GM19452 (cell line): ENCODE data around the gene ANKRD1.

Source experiments
- ATAC-seq: cut with Tn5 transposase; IDR thresholded peaks from one replicate; pipeline ENCODE4 v1.9.1; 2021; ENCODE audit not compliant: unreplicated experiment

Gene ANKRD1

DNA sequence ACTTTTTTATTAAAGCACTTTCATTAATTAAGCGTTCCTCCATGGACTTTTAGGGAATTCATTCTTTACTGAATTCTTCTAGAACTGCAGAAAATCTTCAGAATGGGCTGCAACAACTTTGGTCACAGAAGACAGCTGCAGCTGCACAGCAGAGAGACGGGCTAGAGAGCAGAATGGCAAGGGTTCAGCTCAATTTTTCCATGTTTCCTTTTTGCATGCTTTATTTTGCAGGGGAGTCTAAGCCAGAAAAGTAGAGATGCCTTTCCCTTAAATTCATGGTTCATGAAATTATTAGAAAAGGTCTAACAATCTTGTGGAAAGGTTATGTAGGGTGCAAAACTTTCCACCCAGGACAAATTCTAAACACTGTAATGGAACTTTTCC is 15.4 kb upstream of the ANKRD1 start:
- ATAC-seq = no peak

DNA sequence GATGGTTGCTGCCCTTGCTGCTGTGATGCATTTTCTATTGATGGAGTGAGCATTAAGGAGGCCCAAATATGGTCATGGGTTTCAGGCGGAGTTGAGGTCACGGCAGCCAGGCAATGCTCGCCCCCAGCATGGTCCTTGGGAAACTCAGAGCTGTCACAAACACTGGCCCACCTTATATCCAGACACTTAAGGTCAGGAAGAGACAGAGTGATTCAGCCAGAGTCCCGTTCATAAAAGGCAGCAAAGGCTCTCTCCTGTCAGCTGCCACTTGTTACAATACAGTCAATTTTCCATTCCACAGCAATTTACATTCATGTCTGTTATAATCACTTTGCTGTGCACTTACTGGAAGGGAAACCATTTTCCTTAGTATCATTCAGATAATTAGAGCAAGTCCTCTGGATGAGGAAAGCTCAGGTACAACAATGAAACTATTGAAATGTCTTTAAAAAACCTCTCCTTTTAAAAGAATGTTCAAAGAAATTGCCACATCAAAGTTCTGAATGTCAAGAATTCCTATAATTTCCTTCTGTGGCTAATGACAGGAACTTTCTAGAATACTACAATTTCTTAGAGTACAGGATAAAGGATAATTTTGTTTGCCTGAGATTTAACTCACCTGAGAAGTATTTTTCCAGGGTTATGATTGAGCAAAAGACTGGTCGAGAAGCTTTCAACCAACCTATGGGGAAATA is 14.8 kb upstream of the ANKRD1 start:
- ATAC-seq = no peak

DNA sequence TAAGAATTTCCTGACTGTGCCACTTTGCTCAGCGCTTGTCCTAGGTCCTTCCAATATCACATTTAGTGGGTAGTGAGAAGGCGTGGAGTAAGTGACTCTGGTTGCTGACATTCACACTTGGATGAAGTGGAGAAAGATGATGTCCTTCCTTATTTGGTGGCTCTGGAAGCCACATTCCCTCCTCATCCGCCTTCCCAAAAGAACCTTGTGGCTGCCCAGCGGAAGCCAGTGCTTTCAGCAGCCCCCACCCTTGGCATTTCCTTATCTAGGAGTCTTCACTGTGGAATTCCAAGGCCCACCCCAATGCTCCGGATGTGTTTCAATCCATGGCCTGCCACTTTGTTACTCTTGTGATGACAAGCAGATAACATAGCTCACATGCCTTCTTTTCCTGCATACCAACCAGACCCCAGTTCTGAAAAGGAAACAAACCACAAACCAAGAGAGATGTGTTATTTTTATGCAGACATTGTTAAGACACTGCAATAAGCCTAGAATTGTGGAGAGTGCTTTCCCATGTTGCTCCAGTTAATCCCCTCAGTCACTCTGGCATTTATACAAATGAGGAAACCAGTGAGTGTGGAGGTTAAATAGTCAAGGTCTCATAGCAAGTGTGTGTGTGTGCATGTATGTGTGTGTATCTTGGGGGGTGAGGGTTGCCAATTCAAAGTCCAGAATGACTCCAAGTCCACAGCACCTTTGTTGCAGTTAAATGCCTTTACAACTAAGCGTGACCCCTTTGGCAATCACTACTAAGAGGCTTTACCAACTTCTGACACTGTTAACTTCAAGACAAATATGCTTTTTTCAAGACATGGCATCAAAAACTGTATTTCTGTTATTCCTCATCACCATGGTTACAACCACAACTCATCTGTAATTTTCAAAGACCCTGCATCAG is 10.3 kb upstream of the ANKRD1 start:
- ATAC-seq = no peak

- no peak for ATAC-seq
These were observed 9.4 kb upstream of the ANKRD1 start for GRCh38 chr10:90930070-90930837.

DNA sequence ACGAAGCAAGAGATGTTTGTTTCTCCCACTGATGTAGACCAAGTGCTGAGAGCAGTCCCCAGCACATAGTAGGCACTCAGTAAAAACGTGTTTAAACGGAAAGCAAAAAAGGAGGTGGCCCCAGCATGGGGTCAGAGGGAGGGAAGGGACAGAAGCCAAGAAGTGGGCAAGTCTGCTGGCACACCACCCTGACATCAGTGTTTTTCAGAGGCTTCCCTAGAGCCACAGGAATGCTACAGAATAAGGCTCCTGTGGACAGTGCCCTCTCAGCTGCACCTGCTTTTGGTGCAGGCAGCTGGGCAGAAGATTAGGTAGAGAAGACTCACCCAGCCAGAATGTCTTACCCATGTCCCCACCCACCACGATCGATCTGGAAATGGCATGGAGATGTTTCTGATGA is 8.3 kb upstream of the ANKRD1 start:
- no peak for ATAC-seq

- no peak for ATAC-seq
These were observed 6.4 kb upstream of the ANKRD1 start for GRCh38 chr10:90927293-90927692.

DNA sequence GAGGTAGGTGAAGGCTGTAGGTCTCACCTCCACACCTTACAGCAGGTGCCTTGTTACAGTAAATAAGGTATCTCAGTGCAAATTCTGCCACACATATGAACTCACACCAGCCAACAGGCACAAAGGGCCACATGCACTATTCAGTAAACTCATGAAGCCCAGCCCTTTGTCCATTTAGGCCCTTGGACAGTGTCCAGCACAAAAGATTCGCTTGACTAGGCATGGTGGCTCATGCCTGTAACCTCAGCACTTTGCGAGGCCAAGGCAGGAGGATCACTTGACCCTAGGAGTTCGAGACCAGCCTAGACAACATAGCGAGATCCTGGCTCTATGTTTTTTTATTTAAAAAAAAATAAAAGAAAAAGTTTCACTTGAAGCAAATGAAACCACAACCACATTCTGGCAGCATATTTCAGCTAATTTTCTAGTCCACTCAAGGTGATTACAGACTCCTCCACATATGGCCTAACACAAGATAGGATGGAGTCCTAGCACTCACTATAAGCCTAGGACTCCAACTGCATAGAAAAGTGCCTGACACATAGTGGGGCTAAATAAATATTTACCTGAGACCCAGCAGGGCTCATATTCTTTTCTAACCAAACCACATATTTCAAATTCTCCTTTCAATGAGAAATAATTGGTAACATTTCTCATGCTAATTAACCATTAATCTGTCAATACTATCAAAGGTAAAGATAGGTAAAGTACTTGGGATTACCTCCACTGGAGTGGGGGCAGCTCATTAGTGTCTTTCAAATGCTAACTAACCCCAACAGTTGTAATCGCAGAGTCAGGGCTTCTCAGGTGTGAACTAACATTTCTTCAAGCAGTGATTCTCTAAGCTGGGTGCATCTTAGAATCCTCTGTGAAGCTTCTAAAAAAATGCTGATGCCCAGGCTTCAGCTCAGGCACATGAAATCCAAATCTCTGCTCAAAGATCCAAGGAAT is 4.5 kb upstream of the ANKRD1 start:
- ATAC-seq = no peak

DNA sequence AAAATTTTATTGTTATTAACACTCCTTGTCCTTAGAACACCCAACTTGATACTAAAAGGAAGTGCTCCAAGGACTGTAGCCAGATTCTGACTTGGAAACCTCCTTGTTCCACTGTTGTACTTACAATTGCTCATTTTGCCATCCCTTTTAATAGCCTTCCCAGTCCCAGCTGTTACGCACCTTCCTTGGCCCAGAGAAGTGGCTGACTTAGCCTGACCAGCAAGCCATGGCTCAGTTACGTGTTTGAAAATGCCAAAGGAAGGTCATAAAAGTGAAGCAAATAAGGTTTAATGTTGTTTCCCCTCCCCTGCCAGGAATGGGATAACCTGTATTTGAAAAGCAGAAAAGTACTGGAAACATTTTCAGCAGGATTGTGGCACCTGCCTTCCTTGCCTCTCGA is 3.7 kb upstream of the ANKRD1 start:
- ATAC-seq = no peak

DNA sequence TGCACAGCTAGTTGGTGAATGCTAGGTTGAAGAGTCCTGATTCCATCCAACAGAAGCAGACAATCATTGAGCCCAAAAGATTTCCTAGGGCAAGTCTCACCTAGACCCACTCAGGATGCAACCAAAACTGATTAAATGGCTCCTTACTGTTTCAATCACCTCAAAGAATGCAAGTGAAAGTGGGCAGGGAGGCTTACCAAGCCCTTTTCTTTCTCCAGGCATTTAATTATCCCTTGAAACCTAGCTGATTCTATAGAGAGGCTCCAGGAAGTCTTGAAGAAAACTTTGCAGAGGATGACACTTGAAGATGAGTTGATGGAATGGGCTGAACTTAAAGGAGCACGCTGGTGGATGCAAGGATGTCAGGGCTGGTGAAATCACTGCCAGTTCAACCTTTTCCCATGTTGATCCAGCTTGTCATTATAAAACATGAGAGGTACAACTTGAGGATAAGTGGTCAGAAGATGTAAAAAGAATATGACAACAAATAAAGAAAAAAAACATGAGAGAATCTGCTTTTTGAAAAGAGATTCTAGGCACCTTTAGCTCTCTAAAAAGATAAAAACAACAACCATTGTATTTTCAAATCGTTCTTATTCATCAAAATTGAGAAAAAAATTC is 2.3 kb upstream of the ANKRD1 start:
- ATAC-seq = no peak

DNA sequence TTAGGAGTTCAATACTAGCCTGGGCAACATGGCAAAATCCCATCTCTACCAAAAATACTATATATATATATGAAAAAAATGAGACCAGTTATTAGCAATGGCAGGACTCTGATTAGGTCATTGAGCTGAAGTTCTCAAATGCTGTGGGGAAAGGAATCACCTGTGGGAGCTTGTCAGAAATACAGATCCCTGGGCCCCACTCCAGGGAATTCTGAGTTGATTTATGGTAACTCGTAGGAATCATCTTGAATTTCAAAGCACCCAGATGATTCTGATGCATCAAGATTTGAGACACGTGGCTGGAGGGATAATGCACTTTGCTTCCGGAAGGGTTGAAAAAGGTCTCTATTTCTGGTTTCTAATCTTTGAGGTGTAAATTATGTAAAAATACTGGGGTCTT is 1.0 kb upstream of the ANKRD1 start:
- ATAC-seq = no peak

- no peak for ATAC-seq
These were observed 958 bp downstream of the ANKRD1 start for GRCh38 chr10:90919683-90920574.

DNA sequence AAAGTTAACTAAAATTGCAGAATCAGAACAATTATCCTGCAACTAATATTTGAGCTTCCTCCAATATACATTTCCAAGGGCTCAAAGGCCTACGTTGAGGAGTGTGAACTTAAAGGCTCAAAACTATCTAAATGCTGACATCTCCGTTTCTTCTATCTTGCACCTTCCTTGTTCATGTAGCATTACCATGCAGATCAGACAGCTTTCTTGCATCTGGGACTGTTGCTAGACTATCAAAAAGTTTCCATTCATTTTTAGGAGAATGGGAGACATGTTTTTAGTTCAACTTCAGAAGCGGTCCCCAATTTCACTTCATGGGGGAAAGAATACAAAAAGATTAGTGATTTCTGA is 2.9 kb downstream of the ANKRD1 start:
- ATAC-seq = no peak

DNA sequence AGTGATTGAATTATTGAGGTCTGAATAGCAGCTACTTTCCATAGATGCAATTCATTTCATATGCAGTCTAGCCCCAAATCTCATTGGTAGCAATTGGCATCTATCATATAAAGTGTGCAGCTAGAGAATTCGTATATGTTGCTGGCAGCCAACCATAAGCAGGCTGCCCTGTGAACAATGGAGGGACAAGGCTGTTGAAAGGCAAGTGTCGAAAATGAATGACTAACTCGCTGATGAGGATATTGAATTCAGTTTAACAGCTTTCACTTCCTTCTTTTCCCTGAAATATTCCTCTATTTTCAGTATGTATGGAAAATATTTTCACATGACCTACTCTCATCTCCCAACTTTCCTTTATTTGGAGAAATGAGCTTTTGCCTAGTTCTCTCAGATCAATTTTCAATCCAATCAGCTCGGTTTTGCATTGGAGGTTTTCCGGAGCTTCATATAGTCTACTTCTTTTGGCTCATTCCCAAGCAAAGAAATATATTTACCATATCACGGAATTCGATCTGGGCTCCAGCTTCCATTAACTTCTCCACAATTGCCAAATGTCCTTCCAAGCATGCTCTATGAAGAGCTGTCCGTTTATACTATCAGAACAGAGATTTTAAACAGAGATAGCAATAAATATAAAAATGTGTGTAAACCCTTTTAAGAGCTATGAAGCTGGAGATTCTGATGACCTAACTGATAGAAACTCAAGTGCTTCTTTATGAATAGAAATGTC is 3.5 kb downstream of the ANKRD1 start:
- ATAC-seq = no peak

GRCh38 chr10:90916392-90917237 is 4.3 kb downstream of the ANKRD1 start:
- ATAC-seq = no peak

DNA sequence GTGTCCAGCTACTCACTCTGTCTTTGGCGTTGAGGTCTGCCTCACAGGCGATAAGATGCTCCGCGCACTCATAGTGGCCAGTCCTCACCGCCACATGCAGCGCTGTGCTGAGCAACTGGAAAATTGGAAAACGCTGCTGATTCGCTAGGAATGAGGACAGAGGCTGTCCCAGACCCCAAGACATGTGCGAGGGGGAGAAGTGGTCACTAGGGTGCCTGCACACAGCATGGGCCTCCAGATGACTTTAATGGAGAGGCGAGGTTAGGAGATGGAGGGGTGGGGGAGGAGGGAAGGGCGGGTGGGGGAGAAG is 5.2 kb downstream of the ANKRD1 start:
- ATAC-seq = no peak

GRCh38 chr10:90914992-90915765 is 5.7 kb downstream of the ANKRD1 start:
- no peak for ATAC-seq

DNA sequence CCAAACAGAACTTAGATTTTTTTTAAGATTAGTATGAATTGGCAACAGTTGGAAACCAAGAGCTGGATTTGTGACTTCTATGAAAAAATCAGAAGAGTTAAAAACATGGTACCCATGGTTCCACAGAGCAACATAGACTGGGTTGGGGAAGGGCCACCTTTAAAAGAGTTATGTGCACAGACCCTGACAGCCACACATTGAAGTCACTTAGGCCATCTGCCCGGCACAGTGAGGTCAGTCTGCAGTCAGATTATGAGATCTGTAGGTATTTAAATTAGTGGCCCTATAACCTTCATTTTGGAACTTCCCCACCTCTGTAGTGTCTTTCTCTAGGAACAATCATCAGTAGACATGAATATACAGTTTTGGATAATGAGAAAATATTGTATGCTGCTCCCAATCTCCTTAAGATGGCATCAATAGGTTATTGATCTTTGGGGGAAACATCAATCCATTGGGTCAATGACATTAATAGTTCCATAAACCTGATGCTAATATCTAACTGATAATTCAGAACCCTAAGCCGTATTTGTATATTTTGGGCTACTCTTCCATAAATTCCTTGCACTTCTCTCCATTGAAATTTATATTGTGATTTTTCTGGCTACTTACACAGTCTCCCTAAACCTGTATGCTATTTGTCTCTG is 7.0 kb downstream of the ANKRD1 start:
- no peak for ATAC-seq
